Measurements from ENCODE around the gene SPAG8. TPM values are rescaled to one million over a fixed set of nuclear protein-coding genes. Genes with fewer than 3 reads are reported as not detected.
A peak's percentile ranks its signal among the peaks of the same experiment; 100 is the strongest.

Gene SPAG8
- total RNA-seq, 1 experiment from 2014 or later: 1.0 TPM

DNA sequence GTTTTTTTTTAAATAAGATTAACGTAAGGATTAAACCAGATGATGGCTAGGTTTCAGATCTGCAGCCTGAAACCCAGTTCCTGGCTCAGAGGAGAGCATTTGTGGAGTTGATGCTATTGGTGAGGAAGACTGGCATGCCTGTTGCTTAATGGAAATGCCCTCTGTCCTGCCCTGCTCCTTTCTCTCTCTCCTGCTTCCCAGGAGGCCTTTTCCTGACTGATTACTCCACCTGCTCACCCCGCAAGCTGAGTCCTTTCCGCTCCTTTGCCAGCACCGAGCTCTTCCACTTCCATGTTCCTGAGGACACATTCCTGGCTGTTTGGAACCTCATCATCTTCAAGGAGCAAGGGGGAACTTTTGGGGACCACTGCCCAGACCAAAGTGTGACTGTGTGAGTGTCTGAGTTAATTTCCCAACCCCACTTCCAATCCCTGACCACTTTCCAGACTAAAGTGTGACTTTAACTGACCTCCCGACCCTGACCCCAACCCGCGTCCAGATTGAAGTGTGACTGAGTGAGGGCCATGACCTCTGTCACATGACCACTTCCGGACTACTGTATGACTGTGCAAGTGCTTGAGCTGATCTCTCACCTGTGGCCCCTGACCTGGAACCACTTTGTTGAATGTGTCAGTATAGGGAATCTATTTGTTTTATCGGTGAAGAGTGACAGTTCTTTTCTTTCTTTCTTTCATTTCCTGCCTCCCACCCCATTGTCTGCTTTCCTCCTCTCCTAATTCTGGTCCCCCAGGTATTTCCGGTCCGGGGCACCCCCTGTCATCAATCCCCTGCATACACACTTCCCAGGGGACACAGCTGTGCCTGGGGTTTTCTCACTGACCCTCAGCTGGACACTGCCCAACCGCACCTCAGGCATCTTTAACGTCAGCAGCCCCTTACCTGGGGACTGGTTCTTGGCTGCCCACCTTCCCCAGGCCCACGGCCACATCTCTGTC, 22.5 kb upstream of the SPAG8 start:
- intact Hi-C loops (cut with micrococcal nuclease; ENCODE audit: unreplicated experiment): no loop called here
- Histone ChIP-seq H3K9me3 (ENCODE audit: insufficient read depth, low read depth) (no peaks in the 10 kb centered on the region), H3K4me2 (no peak overlapping the region), H3K79me2 (ENCODE audit: low read depth) (no peaks in the 10 kb centered on the region), H3K27ac (no peak overlapping the region), H3K9me2 (ENCODE audit: insufficient read depth) (no peaks in the 10 kb centered on the region), H3K36me3 (ENCODE audit: low read depth) (no peaks in the 10 kb centered on the region), H3F3A (ENCODE audit: insufficient read depth, low read depth) (no peaks in the 10 kb centered on the region; the same call in 1 of the 2 replicates), H3K4me1 (replicated peaks; ENCODE audit: insufficient read depth) (peaks cover 12% of the 10 kb centered on the region), H3K4me3 (no peak overlapping the region), H2AFZ (no peak overlapping the region), H4K20me1 (ENCODE audit: insufficient read depth) (no peaks in the 10 kb centered on the region), H3K27me3 (ENCODE audit: insufficient read depth, low read depth) (no peaks in the 10 kb centered on the region)
- POLR2A ChIA-PET (ENCODE audit: unreplicated experiment): interaction anchor here (0.6 kb wide), 1 partner anchor 63 kb away, joined by 6 read pairs; no protein-coding TSS in a partner anchor
- CTCF ChIA-PET: no interaction called here
- DNase-seq: no peak
- no TSS peak for BruUV-seq (replicated peaks)
- TF ChIP-seq, protein P1, sequence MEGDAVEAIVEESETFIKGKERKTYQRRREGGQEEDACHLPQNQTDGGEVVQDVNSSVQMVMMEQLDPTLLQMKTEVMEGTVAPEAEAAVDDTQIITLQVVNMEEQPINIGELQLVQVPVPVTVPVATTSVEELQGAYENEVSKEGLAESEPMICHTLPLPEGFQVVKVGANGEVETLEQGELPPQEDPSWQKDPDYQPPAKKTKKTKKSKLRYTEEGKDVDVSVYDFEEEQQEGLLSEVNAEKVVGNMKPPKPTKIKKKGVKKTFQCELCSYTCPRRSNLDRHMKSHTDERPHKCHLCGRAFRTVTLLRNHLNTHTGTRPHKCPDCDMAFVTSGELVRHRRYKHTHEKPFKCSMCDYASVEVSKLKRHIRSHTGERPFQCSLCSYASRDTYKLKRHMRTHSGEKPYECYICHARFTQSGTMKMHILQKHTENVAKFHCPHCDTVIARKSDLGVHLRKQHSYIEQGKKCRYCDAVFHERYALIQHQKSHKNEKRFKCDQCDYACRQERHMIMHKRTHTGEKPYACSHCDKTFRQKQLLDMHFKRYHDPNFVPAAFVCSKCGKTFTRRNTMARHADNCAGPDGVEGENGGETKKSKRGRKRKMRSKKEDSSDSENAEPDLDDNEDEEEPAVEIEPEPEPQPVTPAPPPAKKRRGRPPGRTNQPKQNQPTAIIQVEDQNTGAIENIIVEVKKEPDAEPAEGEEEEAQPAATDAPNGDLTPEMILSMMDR (conservative IDR thresholded peaks at IDR 0.05): no peak

DNA sequence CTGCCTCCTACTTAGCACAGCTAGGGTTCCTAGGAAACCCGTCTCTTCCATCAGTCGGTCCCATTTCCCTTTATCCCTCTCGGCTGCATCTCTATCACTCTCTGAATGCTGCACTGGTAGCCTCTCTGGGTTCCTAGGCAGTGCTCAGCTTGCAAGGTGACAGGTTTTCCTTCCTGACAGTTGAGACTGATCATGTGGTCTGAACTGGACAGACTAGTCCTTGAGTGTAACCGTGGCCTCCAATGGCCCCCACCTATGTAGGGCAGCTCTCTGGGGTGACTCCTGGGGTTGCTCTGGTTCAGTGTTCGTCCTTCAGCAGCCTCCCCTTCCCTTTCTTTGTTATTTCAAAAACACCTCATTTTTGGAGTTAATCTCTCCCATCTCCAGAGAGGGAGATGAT, 20.8 kb upstream of the SPAG8 start:
- H3K9me3 ChIP-seq (ENCODE audit: insufficient read depth, low read depth): no peaks in the 10 kb centered on the region
- H3K9me2 ChIP-seq (ENCODE audit: insufficient read depth): no peaks in the 10 kb centered on the region
- H2AFZ ChIP-seq: no peak overlapping the region
- no peaks in the 10 kb centered on the region for H3K27me3 ChIP-seq (ENCODE audit: insufficient read depth, low read depth)
- no TSS peak for BruUV-seq (replicated peaks)
- POLR2A ChIA-PET (ENCODE audit: unreplicated experiment): no interaction called here
- H3K79me2 ChIP-seq (ENCODE audit: low read depth): no peaks in the 10 kb centered on the region
- TF ChIP-seq, protein P1 (conservative IDR thresholded peaks at IDR 0.05): no peak
- TF ChIP-seq EZH2 (IDR thresholded peaks at IDR 0.05; ENCODE audit: low read depth): no peak
- H3K4me3 ChIP-seq: no peak overlapping the region
- no peaks in the 10 kb centered on the region; the same call in 1 of the 2 replicates for H3F3A ChIP-seq (ENCODE audit: insufficient read depth, low read depth)
- H4K20me1 ChIP-seq (ENCODE audit: insufficient read depth): no peaks in the 10 kb centered on the region
- no peak overlapping the region for H3K27ac ChIP-seq
- CTCF ChIA-PET: interaction anchor here (0.6 to 0.9 kb wide), 2 partner anchors 22 to 168 kb away, joined by 3 to 8 read pairs; partner anchors contain the start of gene ARHGEF39
- H3K4me2 ChIP-seq: no peak overlapping the region
- H3K36me3 ChIP-seq (ENCODE audit: low read depth): no peaks in the 10 kb centered on the region
- peak in 1 of 2 experiments; percentile 47 for DNase-seq
- intact Hi-C loops (cut with micrococcal nuclease; ENCODE audit: unreplicated experiment): no loop called here
- H3K4me1 ChIP-seq (replicated peaks; ENCODE audit: insufficient read depth): peaks cover 12% of the 10 kb centered on the region

DNA sequence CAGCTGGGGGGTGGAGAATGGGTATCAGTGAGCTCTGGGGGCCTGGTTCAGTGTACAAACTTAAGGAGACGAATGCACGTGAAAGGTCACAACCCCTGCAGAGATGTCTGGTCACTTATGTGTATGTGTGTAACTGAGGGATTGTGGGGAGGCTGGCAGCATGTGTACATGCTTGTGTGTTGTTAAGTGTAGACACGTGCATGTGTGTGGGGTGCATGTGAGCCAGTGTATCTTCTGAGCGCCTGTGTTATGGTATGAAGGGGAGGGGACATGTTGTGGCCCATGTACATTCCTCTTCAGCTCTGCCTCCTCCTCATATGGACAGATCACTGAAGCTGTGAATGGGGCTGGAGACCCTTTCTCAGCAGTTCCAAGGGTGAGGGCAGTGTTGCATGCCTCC, 19.0 kb upstream of the SPAG8 start:
- no peak for DNase-seq
- POLR2A ChIA-PET (ENCODE audit: unreplicated experiment): no interaction called here
- Histone ChIP-seq H3K9me3 (ENCODE audit: insufficient read depth, low read depth) (no peaks in the 10 kb centered on the region), H3K27me3 (ENCODE audit: insufficient read depth, low read depth) (no peaks in the 10 kb centered on the region), H4K20me1 (ENCODE audit: insufficient read depth) (no peaks in the 10 kb centered on the region), H3K4me3 (no peak overlapping the region), H3F3A (ENCODE audit: insufficient read depth, low read depth) (no peaks in the 10 kb centered on the region; the same call in 1 of the 2 replicates), H3K9me2 (ENCODE audit: insufficient read depth) (no peaks in the 10 kb centered on the region), H3K4me2 (no peak overlapping the region), H3K36me3 (ENCODE audit: low read depth) (no peaks in the 10 kb centered on the region), H3K79me2 (ENCODE audit: low read depth) (no peaks in the 10 kb centered on the region), H3K27ac (no peak overlapping the region), H3K4me1 (replicated peaks; ENCODE audit: insufficient read depth) (peaks cover 12% of the 10 kb centered on the region), H2AFZ (no peak overlapping the region)
- CTCF ChIA-PET: no interaction called here
- intact Hi-C loops (cut with micrococcal nuclease; ENCODE audit: unreplicated experiment): no loop called here
- TF ChIP-seq, protein P1 (conservative IDR thresholded peaks at IDR 0.05): no peak
- no peak for TF ChIP-seq EZH2 (IDR thresholded peaks at IDR 0.05; ENCODE audit: low read depth)
- BruUV-seq (replicated peaks): no TSS peak

All from PC-9 (cell line).